Fibroblast of lung (primary cell): ENCODE results near the gene LRP1-AS. TPM values are rescaled to one million over a fixed set of nuclear protein-coding genes. Genes with fewer than 3 reads are reported as not detected.

Source experiments
- DNase-seq, 2 donors: peaks; one replicate each; pipeline versions ENCODE4 v3.0.0 to v3.0.0-alpha.2; 2010; ENCODE audit warnings: low read depth in 2 of 2
- H2AFZ ChIP-seq: 2 replicates; pipeline ENCODE4 v1.5.1; 2012; ENCODE audit warnings: low read length, control low read depth, inconsistent platforms
- H3K27ac ChIP-seq: 2 replicates; pipeline ENCODE4 v1.5.1; 2011; ENCODE audit warnings: low read length, control low read depth; ENCODE audit not compliant: insufficient read depth
- H3K27me3 ChIP-seq: 2 replicates; pipeline ENCODE4 v1.5.1; 2011; ENCODE audit warnings: mild to moderate bottlenecking, low read length; ENCODE audit not compliant: control insufficient read depth, insufficient read depth
- H3K36me3 ChIP-seq: 2 replicates; pipeline ENCODE4 v1.5.1; 2011; ENCODE audit warnings: low read length; ENCODE audit not compliant: control insufficient read depth, insufficient read depth
- H3K4me1 ChIP-seq: 2 replicates; pipeline ENCODE4 v1.5.1; 2011; ENCODE audit warnings: low read length; ENCODE audit not compliant: control insufficient read depth, insufficient read depth; ENCODE audit errors: extremely low read depth
- H3K4me2 ChIP-seq: 2 replicates; pipeline ENCODE4 v1.5.1; 2011; ENCODE audit warnings: low read length, control low read depth; ENCODE audit not compliant: insufficient read depth; ENCODE audit errors: extremely low read depth
- H3K4me3 ChIP-seq, 4 experiments: fragments of 200-600 bp in 1 of 4; sonication (generic) in 1 of 4; replicated peaks in 1 of 4; 2 replicates each; pipeline ENCODE4 v1.5.1; 2011 to 2016; ENCODE audit warnings: low read length in 4 of 4, low read depth in 3 of 4, mild to moderate bottlenecking in 3 of 4, control low read depth in 2 of 4, inconsistent platforms in 1 of 4, mixed read lengths in 1 of 4; ENCODE audit not compliant: insufficient read depth in 1 of 4; ENCODE audit errors: control extremely low read depth in 1 of 4
- H3K79me2 ChIP-seq: 2 replicates; pipeline ENCODE4 v1.5.1; 2012; ENCODE audit warnings: mild to moderate bottlenecking, low read length, inconsistent platforms; ENCODE audit not compliant: control insufficient read depth, insufficient read depth
- H3K9ac ChIP-seq: 2 replicates; pipeline ENCODE4 v1.5.1; 2011; ENCODE audit warnings: mild to moderate bottlenecking, low read length, control low read depth; ENCODE audit not compliant: insufficient read depth
- H3K9me3 ChIP-seq: 2 replicates; pipeline ENCODE4 v1.5.1; 2012; ENCODE audit warnings: low read depth, low read length; ENCODE audit not compliant: control insufficient read depth, insufficient read depth
- H4K20me1 ChIP-seq: 2 replicates; pipeline ENCODE4 v1.5.1; 2011; ENCODE audit warnings: low read length; ENCODE audit not compliant: control insufficient read depth, insufficient read depth; ENCODE audit errors: extremely low read depth
- EZH2 ChIP-seq: IDR thresholded peaks from 2 replicates; pipeline ENCODE4 v1.5.1; 2012; ENCODE audit warnings: low read length, control low read depth, mild to moderate bottlenecking; ENCODE audit errors: missing control alignments
- polyA plus RNA-seq, 2 donors: library from polyadenylated mRNA; depleted of rRNA in 1 of 2; stranded (reverse) in 1 of 2; unstranded in 1 of 2; fragments of >200 nt; gene quantifications; 2 replicates each; pipeline ENCODE4 v1.2.1, GENCODE V29; 2011 to 2012; ENCODE audit warnings: missing spikeins in 1 of 2
- total RNA-seq: library from RNA; depleted of rRNA; stranded (reverse); fragments of >200 nt; gene quantifications from 2 replicates; pipeline ENCODE4 v1.2.1, GENCODE V29; 2014
- TF ChIP-seq, protein P1 (sequence below), 2 donors: IDR thresholded peaks in 1 of 2; conservative IDR thresholded peaks in 1 of 2; 1 replicate in 1 of 2; 2 replicates in 1 of 2; pipeline ENCODE4 v1.5.1; 2011 to 2012; ENCODE audit warnings: low read length in 2 of 2, control low read depth in 1 of 2, inconsistent platforms in 1 of 2, low read depth in 1 of 2, mild to moderate bottlenecking in 1 of 2

LRP1-AS gene
- total and polyA plus RNA-seq, 2 donors (not counting 1 experiment from before 2014, with no cell fraction given), result not detected

DNA sequence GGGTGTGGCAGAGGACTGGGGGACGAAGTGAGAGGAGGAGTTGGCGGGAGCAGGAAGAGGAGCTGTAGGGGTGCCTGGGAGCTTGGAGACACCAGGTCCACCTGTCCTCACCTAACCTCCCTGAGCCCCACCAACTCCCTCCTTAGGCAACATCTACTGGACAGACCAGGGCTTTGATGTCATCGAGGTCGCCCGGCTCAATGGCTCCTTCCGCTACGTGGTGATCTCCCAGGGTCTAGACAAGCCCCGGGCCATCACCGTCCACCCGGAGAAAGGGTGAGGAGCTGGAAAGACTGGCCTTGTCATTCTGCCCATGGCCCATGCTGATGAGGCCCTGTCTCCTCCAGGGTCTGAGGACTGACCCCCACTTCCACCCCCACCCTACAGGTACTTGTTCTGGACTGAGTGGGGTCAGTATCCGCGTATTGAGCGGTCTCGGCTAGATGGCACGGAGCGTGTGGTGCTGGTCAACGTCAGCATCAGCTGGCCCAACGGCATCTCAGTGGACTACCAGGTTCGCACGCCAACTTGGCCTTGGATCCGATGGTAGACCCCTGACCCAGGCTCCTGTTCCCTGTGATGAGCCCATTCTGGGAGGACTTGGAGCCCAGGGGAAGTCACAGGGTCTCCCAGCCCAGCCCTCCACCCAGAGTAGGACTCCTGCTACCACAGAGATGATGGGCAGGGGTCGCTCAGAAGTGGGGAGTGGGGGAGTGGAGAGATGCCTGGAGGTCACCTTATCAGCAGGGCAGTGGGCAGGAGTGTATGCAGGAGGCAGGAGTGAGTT is 36.7 kb upstream of the LRP1-AS start:
- Histone ChIP-seq H3K4me3 (no peak overlapping the region), H3K4me2 (no peak overlapping the region), H3K4me1 (peaks cover 5% of the 10 kb centered on the region), H4K20me1 (no peaks in the 10 kb centered on the region), H2AFZ (no peak overlapping the region), H3K36me3 (peaks cover 77% of the 10 kb centered on the region), H3K9ac (no peak overlapping the region), H3K9me3 (no peaks in the 10 kb centered on the region), H3K79me2 (no peaks in the 10 kb centered on the region), H3K27me3 (no peaks in the 10 kb centered on the region), H3K27ac (no peak overlapping the region)
- no peak for DNase-seq
- TF ChIP-seq, protein P1, sequence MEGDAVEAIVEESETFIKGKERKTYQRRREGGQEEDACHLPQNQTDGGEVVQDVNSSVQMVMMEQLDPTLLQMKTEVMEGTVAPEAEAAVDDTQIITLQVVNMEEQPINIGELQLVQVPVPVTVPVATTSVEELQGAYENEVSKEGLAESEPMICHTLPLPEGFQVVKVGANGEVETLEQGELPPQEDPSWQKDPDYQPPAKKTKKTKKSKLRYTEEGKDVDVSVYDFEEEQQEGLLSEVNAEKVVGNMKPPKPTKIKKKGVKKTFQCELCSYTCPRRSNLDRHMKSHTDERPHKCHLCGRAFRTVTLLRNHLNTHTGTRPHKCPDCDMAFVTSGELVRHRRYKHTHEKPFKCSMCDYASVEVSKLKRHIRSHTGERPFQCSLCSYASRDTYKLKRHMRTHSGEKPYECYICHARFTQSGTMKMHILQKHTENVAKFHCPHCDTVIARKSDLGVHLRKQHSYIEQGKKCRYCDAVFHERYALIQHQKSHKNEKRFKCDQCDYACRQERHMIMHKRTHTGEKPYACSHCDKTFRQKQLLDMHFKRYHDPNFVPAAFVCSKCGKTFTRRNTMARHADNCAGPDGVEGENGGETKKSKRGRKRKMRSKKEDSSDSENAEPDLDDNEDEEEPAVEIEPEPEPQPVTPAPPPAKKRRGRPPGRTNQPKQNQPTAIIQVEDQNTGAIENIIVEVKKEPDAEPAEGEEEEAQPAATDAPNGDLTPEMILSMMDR (conservative IDR thresholded peaks at IDR 0.05 in 1 of 2, IDR thresholded peaks at IDR 0.05 in 1 of 2; ENCODE audit: low read depth in 1 of 2, low read length in 2 of 2), result no peak
- TF ChIP-seq EZH2, result no peak

DNA sequence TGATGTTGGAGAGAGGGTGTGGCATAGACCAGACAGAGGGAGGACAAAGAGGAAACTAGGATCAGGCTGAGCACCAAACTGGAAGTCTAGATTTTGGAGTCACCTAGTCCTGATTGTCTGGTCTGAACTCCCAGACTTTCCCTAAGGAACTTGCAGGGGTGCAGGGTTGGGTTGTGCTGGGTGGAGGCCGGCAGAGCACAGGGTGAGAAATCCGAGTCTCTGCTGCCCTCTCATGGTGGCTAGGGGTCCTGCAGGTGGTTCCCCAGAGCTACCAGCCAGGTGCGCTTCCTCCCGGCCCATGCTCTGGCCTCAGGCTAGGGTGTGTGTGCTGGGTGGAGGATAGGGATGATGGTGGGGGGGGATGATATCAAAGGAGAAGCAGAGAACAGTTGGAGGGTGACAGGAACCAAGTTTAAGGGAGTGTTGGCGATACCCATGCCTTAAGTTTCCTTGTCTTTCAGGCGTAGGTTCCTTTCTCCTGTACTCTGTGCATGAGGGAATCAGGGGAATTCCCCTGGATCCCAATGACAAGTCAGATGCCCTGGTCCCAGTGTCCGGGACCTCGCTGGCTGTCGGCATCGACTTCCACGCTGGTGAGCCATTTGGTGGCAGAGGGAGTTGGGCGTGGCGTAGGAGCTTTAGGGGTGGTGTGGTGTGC is 35.6 kb upstream of the LRP1-AS start:
- Histone ChIP-seq H3K36me3 (peaks cover 78% of the 10 kb centered on the region), H2AFZ (no peak overlapping the region), H3K79me2 (no peaks in the 10 kb centered on the region), H3K9ac (no peak overlapping the region), H4K20me1 (no peaks in the 10 kb centered on the region), H3K4me2 (no peak overlapping the region), H3K27me3 (no peaks in the 10 kb centered on the region), H3K9me3 (no peaks in the 10 kb centered on the region), H3K27ac (no peak overlapping the region), H3K4me1 (peaks cover 5% of the 10 kb centered on the region), H3K4me3 (no peak overlapping the region)
- no peak for TF ChIP-seq EZH2
- TF ChIP-seq, protein P1 (conservative IDR thresholded peaks at IDR 0.05 in 1 of 2, IDR thresholded peaks at IDR 0.05 in 1 of 2; ENCODE audit: low read depth in 1 of 2, low read length in 2 of 2), result peak; percentile 75 to 88
- peak; percentile 41 to 65 for DNase-seq

DNA sequence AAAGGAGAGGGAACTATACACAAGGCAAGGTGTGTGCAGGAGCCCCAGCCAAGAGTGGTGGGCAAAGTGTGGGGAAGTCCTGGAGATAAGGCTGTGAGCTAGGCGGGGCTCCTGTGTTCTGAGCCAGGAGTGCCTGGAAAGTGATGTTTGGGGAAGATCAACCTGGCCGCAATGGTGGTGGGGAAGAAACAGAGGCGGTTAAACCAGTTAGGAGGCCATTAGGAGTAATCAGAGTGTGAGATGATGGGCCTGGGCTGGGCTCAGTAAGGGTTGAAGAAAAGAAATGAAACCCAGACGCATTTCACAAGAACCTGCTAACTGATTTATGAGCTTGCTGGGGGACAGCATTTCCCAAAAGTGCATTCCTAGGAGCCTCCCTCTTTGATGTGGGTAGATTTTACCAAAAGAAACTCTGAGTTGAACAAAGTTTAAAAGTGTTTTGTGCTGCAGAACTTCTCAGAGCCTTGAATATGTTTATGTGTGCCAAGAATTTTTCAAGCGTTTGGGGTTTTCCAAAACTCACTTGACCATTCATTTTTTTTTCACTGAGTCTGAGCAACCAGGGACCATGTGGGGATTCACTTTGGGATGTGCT is 34.2 kb upstream of the LRP1-AS start:
- TF ChIP-seq EZH2, result no peak
- TF ChIP-seq, protein P1 (conservative IDR thresholded peaks at IDR 0.05 in 1 of 2, IDR thresholded peaks at IDR 0.05 in 1 of 2; ENCODE audit: low read depth in 1 of 2, low read length in 2 of 2), result no peak
- Histone ChIP-seq H3K27me3 (no peaks in the 10 kb centered on the region), H3K36me3 (peaks cover 78% of the 10 kb centered on the region), H3K4me3 (no peak overlapping the region), H3K9ac (no peak overlapping the region), H3K79me2 (no peaks in the 10 kb centered on the region), H3K4me1 (peaks cover 5% of the 10 kb centered on the region), H4K20me1 (no peaks in the 10 kb centered on the region), H3K9me3 (no peaks in the 10 kb centered on the region), H2AFZ (no peak overlapping the region), H3K27ac (no peak overlapping the region), H3K4me2 (no peak overlapping the region)
- peak in 1 of 2 donors; percentile 26 for DNase-seq
